NCI-H2196 treated with DMSO at 0.1 percent for 48 hours (cell line): ENCODE data around the gene PPFIBP2.
A peak's percentile ranks its signal among the peaks of the same experiment; 100 is the strongest.

ENCODE experiments used
- DNase-seq: peaks from one replicate; lab custom pipeline; 2025; ENCODE audit not compliant: unreplicated experiment; lab: John Stamatoyannopoulos, UW

PPFIBP2 gene

GRCh38 chr11:7548659-7549274 lies 35.0 kb downstream of the PPFIBP2 start:
- no peak for DNase-seq

DNA sequence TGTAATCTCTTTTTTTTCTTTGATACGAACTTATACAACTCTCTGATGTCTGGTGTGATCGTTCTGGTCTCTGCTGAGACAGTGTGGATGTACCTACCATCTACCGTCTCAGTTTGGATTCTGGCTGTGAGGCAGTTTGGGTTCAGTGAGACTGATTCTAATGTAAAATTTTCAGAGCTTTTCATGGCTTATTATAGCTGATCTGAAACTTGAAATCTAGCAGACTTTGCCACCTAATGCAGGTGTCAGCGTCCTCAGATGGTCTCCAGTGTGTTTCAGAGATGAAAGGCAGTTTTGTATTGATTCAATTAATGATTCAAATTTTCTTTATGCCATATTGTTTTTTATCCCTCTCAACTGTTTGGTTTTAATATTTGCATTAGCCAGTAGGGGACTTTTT lies 35.9 kb downstream of the PPFIBP2 start:
- DNase-seq = no peak

- no peak for DNase-seq
Observed at GRCh38 chr11:7551571-7551970, 37.8 kb downstream of the PPFIBP2 start.

DNA sequence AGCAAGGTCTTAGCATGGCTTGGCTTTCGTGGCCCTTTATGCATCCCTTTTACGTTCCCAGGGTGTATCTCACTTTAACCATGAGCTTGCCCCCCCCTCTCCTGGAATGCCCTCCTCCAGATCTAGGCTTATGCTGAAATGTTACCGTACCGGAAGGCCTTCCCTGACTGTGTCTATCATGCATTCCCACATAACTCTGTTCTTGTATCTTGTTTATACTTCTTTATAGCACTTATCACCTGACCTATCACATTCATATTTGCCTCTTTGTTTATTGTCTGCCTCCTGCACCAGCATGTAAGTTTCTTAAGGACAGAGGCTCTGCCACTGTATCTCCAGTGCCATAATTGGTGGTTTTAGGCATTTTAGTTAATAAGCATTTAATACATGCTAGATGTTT lies 38.9 kb downstream of the PPFIBP2 start:
- DNase-seq = no peak

DNA sequence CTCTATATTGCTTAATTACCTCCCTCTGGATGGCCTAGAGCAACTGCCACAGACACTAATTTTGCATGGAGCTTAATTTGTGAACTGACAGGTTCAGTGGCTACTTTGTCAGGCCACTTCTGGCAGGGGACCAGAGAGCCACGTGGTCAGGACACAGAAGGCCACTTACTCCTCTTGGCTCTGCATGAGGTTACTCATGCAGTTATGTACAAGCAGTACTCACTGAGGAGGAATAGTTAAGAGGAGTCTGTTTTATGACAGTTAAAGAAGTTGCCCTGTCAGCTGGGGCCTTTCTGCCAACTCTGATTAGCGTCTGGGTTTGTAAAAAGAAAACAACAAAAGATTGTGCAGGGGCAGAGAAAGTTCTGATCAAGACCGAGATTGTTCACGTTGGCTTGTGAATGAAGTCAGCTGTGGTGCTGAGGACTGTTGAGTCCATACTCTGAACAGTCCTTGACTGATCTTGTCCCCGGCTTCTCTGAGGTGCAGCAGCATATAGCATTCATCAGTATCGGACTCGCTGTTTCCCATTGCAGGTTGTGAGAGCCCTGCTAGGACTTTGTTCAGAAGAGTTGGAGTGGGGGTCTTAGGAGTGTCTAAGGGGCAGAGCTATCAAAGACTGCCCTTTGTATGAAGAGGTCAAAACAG lies 41.4 kb downstream of the PPFIBP2 start:
- no peak for DNase-seq

DNA sequence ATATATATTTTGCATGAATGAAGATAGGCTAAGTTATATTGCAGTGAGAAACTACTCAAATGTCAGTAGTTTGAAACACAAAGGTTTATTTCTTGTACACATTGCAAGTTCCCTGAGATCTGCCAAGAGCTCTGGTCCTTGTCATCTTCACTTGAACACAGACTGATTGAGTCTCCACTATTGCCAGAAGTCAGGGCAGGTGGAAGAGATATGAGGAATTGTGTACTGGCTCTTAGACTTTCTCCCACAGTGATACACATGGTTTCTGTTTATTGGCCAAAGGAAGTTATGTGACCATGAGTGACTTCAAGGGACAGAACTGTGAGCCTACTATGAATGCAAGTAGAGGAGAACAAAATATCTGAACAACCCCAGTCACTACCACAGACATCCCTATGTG lies 44.2 kb downstream of the PPFIBP2 start:
- no peak for DNase-seq

DNA sequence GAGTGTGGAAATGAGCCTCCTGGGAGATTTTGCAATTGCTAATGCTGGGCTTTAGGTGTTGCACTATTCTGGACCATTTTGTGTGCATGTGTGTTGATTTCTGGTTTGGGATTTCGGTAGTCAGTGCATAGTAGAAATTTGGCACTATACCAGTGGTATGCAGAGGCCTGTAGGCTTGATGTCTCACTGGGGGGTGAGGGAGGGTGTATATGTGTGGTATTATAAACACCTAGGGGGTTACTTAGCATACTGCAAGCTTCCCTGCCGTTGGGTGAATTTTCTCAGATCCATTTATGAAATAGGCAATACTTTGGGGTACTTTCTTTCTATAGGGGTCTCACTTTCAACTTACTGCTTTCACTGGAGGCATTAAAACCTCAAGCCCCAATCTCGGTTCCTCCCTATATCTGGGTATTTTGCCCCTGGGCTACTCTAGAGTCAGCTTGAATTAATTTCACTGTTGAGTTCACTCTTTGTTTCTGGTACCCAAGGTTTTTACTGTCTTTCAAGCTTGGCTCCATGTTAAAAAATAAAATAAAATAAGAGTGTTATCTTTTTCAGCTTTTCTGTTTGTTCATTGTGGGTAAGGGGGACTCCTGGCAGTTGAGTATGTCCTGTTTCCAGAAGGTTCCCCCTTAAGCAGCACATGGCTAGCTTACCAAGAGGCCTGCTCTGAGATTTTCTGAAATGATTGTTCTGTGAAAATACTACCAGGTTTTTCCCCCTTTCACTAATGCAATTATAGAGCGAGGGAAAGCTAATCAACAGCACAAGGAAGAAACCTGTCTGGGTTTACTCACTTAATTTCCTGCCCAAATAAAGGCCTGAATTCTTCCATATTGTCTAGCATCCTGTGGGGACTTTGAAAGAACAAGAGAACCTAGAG lies 45.8 kb downstream of the PPFIBP2 start:
- no peak for DNase-seq

- DNase-seq = no peak
Observed at GRCh38 chr11:7561562-7561961, 47.8 kb downstream of the PPFIBP2 start.

DNA sequence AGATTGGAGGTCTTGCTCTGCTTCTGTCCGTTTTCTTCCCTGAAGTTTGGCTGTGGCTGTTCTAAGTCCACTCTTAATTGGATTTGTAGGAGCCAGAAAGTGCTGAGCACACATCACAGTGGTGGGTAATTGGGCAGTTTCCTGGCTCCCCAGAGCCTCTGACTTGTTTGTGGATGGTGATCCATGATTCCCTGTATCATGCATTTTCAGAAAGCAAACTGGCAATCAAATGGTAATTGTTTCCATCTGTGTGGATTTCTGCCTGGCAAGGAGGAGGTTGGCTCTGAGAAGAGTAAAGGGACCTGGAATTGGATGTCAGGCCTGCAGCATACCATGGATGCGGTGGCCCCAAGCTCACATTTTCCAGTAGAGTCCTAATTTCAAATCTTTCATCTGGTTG lies 49.5 kb downstream of the PPFIBP2 start:
- DNase-seq = no peak

DNA sequence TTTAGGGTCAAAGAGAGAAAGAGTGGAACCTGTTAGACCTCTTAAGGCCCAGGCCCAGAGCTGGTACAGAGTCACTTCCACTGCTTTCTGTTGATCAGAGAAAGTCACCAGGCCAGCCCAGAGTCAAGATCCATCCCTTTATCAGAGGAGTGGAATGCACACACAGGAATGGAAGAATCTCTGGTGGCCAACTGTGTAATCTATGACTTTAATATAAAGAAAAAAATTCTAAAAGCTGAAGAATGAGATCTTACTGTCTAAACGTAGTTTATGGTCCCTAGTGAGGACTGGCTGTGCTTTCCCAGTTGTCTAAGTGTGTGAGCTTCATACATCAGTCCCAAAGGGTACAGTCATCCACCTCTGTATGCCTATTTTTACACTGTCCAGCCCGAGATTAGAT lies 51.0 kb downstream of the PPFIBP2 start:
- DNase-seq = no peak

DNA sequence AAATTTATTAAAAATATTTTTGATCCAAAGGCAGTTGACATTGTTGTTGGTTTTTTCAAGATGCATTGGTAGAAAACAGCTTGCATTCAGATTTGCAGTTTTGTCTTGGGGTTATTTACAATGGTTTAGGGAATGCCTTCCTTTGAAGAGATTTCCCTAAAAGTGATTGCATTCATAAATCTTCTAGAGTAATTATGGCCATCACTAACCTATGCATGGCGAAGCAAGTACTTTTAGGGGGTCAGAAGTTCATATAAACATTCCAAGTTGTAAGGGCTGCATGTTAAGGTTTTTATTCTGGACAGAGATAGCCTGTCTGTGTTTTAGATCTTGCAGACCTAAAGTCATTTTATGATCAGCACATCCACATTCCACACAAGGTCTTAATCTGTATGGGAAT lies 53.5 kb downstream of the PPFIBP2 start:
- no peak for DNase-seq

- no peak for DNase-seq
Observed at GRCh38 chr11:7569044-7569443, 55.2 kb downstream of the PPFIBP2 start.

- DNase-seq = no peak
Observed at GRCh38 chr11:7570241-7570640, 56.4 kb downstream of the PPFIBP2 start.

DNA sequence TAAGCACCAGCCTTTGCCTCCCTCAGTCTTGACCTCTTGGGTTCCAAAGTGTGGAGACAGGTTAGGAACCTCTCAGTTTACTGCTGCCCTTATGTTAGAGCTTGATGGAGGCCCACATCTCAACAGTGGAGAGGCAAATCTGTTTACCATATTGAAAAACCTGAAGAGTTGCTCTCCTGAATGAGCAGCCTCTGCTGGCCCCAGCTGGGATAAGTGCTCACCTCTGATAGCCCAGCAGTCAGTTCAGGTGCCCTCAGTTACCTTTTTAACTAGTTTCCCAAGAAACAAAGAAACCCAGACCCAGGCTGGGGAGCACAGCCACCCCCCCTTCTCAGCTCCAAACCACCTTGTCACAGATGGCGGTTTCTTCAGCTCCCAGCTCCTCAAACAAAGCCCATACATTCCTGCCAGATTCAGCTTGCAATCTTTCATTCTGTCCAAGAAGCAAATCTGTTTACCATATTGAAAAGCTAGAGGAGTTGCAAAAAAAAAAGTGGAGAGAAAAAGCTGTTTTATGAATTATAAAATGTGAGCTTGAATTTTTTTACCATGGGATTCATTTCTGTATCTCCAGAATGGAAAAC lies 57.2 kb downstream of the PPFIBP2 start:
- no peak for DNase-seq

GRCh38 chr11:7571640-7572000 lies 57.8 kb downstream of the PPFIBP2 start:
- peak; percentile 69 for DNase-seq

- no peak for DNase-seq
Observed at GRCh38 chr11:7572001-7572712, 58.4 kb downstream of the PPFIBP2 start.

DNA sequence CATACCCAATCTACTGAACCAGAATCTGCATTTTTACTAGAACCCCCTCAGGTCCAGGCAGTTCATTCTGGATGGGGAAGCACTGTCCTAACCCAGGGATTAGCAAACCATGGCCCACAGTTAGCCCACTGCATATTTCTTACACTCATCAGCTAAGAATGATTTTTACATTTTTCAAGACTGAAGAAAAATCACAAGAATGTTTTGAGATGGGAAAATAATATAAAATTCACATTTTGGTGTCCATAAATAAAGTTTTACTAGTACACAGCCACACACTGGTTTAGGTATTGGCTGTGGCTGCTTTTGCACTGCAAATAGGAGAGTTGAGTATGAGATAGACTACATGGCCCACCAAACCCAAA lies 59.4 kb downstream of the PPFIBP2 start:
- no peak for DNase-seq

DNA sequence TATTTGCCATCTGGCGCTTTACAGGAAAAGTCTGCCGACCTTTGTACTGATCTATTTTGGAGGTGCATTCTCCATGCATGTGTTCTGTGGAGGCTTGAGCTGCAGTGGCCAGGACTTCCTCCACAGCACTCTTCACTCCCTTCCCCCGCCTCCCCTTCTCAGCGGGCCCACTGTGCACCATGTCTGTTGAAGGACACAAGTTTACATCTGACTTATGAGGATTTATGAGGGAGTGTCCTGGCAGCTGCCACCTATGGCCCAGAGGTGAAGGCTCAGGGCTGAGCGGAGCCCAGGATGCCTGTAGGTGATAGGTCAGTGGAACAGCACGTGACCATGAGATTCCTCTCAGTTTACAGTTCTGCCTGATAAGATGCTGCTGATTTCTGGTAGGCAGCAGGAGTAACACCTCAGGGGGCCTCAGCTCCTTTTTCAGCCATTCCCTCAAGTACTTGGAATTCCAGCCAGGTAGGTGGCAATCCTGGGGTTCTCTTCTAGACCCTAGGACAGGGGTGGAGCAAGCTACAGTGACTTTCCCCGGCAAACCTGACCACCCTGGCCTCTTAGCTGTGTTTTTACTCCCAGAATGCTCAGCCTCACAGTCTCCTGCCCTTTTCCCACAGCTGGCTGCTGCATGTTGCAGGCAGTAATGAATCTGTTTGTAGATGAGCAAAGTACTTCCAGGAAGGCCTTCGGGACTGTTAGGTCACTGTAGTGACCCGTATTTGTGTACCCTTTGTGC lies 59.9 kb downstream of the PPFIBP2 start:
- no peak for DNase-seq

DNA sequence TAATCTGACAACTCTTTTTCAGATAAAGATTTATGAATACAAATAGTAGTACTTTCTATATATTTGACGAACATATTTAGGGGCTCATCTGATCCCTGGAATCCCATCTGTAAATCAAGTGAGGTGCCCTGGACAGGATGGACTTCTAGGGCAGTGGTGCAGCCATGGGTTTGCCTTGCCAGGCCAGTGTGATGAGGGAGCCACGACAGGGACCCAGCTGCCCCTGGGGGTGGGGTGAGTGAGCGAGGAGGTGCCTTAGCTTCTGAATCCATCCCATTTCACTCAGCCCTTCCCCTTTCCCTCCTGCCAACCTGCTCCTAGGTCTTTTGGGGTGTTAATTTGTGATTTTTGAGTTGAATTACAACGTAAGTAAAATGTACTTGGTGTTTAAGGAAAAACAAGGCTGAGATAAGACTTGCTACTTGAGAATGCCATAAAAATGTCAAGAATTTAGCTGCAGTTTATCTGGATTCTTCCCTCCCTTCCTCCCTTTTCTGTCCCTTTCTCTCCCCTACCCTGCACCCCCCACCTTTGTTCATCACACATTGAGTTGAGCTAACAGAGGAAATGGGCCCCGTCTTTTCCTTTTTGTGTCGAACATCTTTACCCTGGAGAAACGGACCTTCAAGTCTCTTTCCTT lies 60.8 kb downstream of the PPFIBP2 start:
- no peak for DNase-seq
